Measurements from ENCODE around the gene CXCR2. TPM values are rescaled to one million over a fixed set of nuclear protein-coding genes. Genes with fewer than 3 reads are reported as not detected.

CXCR2 gene
- total and polyA plus RNA-seq, 4 donors = 0.47 to 1.8 (median 0.97) TPM

DNA sequence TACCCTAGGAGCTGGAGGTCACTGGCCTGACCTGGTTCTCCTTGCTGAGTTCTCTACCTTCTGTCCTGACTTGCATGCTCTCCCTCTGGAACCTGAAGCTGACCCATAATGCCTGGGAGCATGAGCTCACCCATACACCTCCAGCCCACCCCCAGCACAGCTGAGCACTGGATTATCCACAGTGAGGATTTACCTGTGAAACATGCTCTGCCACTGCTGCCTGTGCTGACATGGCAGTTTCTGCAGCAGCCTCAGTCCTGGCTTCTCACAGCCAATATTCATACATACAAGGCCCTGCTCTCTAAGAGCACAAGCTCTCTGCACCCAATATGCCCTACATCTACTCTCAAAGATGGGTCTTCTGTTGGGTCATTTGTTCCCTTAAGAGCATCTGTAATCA is 5.0 kb downstream of the CXCR2 start:
- no peak overlapping the region for H3K4me3 ChIP-seq (ENCODE audit: low read depth in 1 of 3, low read length in 3 of 3)
- no peak for TF ChIP-seq SP1 (IDR thresholded peaks at IDR 0.05)
- no peak for TF ChIP-seq RAD21 (IDR thresholded peaks at IDR 0.05)
- TF ChIP-seq FOXA1 (IDR thresholded peaks at IDR 0.05) = no peak
- TF ChIP-seq, protein P1, sequence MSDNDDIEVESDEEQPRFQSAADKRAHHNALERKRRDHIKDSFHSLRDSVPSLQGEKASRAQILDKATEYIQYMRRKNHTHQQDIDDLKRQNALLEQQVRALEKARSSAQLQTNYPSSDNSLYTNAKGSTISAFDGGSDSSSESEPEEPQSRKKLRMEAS (IDR thresholded peaks at IDR 0.05) = no peak
- no peak for TF ChIP-seq RXRA (IDR thresholded peaks at IDR 0.05)
- TF ChIP-seq, protein P2, sequence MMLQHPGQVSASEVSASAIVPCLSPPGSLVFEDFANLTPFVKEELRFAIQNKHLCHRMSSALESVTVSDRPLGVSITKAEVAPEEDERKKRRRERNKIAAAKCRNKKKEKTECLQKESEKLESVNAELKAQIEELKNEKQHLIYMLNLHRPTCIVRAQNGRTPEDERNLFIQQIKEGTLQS (IDR thresholded peaks at IDR 0.05) = no peak
- no peak for TF ChIP-seq HNF4A (conservative IDR thresholded peaks at IDR 0.05)
- TF ChIP-seq HNF4G (IDR thresholded peaks at IDR 0.05) = no peak
- no peak for TF ChIP-seq EGR1 (IDR thresholded peaks at IDR 0.05; ENCODE audit: low read depth in 2 of 2)
- TF ChIP-seq, protein P3, sequence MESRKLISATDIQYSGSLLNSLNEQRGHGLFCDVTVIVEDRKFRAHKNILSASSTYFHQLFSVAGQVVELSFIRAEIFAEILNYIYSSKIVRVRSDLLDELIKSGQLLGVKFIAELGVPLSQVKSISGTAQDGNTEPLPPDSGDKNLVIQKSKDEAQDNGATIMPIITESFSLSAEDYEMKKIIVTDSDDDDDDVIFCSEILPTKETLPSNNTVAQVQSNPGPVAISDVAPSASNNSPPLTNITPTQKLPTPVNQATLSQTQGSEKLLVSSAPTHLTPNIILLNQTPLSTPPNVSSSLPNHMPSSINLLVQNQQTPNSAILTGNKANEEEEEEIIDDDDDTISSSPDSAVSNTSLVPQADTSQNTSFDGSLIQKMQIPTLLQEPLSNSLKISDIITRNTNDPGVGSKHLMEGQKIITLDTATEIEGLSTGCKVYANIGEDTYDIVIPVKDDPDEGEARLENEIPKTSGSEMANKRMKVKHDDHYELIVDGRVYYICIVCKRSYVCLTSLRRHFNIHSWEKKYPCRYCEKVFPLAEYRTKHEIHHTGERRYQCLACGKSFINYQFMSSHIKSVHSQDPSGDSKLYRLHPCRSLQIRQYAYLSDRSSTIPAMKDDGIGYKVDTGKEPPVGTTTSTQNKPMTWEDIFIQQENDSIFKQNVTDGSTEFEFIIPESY (IDR thresholded peaks at IDR 0.05) = no peak
- no peaks in the 10 kb centered on the region for H3K36me3 ChIP-seq (ENCODE audit: control insufficient read depth in 4 of 4, insufficient read depth in 3 of 4, low read depth in 1 of 4, low read length in 3 of 4)
- no peak overlapping the region for H3K9ac ChIP-seq (ENCODE audit: low read depth in 1 of 2, low read length in 2 of 2)
- no peaks in the 10 kb centered on the region for H3K9me3 ChIP-seq (ENCODE audit: control insufficient read depth in 4 of 4, low read length in 3 of 4)
- H3K4me1 ChIP-seq (ENCODE audit: control insufficient read depth in 4 of 4, insufficient read depth in 4 of 4, low read length in 3 of 4) = no peaks in the 10 kb centered on the region
- peaks cover 0 to 4% (median 0%) of the 10 kb centered on the region in 4 donors for H3K27me3 ChIP-seq (ENCODE audit: control insufficient read depth in 4 of 4, insufficient read depth in 4 of 4, low read length in 3 of 4)
- no peak overlapping the region for H3K27ac ChIP-seq (ENCODE audit: low read depth in 1 of 2, low read length in 2 of 2)
- DNase-seq (ENCODE audit: low spot score) = no peak

DNA sequence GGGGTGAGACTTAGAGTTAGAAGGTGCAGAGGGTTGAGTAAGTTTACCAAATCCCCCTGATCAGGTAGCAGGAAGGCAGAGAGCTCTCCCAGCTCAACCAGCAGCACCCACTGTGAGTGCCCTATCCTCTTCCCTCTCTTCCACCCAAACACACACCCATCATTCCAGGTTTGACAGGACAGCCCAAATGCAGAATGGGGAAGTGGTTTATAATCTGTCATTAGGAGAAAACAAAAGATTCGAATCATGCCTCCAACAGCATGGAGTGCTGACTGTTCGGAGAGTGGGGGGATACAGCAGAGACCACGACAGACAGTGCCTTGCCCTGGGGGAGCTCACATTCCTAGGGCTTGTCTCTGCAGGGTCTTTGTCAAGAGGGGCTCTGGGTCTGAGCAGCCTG is 11.7 kb downstream of the CXCR2 start:
- no peak for DNase-seq (ENCODE audit: low spot score)
- peaks cover 0 to 16% (median 0%) of the 10 kb centered on the region in 4 donors for H3K27me3 ChIP-seq (ENCODE audit: control insufficient read depth in 4 of 4, insufficient read depth in 4 of 4, low read length in 3 of 4)
- 61% methylated on average over 3 of the region's 3 CpGs for WGBS
- H3K9ac ChIP-seq (ENCODE audit: low read depth in 1 of 2, low read length in 2 of 2) = no peak overlapping the region
- TF ChIP-seq TAF1 (conservative IDR thresholded peaks at IDR 0.05) (no peak), NR2F2 (IDR thresholded peaks at IDR 0.05) (no peak), GABPA (IDR thresholded peaks at IDR 0.05 in 1 of 2, conservative IDR thresholded peaks at IDR 0.05 in 1 of 2) (no peak)
- no peak overlapping the region for H3K27ac ChIP-seq (ENCODE audit: low read depth in 1 of 2, low read length in 2 of 2)
- H3K4me1 ChIP-seq (ENCODE audit: control insufficient read depth in 4 of 4, insufficient read depth in 4 of 4, low read length in 3 of 4) = no peaks in the 10 kb centered on the region
- H3K4me3 ChIP-seq (ENCODE audit: low read depth in 1 of 3, low read length in 3 of 3) = no peak overlapping the region
- no peaks in the 10 kb centered on the region for H3K36me3 ChIP-seq (ENCODE audit: control insufficient read depth in 4 of 4, insufficient read depth in 3 of 4, low read depth in 1 of 4, low read length in 3 of 4)
- no peaks in the 10 kb centered on the region for H3K9me3 ChIP-seq (ENCODE audit: control insufficient read depth in 4 of 4, low read length in 3 of 4)

DNA sequence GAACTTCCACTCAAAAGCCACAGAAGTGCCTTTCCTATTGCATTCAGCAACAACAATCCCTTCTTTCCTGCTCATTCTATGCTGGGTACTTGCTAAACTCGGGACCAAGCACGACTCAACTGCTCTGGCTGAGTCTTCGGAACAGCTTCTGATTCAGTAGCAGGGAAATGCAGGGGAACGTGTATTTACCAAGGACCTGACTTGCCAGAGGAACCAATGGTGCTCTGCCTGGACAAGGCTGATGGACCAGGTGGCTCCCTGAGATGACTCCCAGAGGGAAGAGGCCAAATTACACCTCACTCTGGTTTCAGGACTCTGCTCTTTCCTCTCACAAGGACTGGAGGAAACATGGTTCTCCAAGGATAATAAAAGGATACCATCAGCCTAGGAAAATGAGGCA is 12.2 kb downstream of the CXCR2 start:
- WGBS = 70% methylated on average over 4 of the region's 4 CpGs
- TF ChIP-seq RAD21 (IDR thresholded peaks at IDR 0.05) = no peak
- no peak for TF ChIP-seq FOXA1 (IDR thresholded peaks at IDR 0.05)
- TF ChIP-seq, protein P4, sequence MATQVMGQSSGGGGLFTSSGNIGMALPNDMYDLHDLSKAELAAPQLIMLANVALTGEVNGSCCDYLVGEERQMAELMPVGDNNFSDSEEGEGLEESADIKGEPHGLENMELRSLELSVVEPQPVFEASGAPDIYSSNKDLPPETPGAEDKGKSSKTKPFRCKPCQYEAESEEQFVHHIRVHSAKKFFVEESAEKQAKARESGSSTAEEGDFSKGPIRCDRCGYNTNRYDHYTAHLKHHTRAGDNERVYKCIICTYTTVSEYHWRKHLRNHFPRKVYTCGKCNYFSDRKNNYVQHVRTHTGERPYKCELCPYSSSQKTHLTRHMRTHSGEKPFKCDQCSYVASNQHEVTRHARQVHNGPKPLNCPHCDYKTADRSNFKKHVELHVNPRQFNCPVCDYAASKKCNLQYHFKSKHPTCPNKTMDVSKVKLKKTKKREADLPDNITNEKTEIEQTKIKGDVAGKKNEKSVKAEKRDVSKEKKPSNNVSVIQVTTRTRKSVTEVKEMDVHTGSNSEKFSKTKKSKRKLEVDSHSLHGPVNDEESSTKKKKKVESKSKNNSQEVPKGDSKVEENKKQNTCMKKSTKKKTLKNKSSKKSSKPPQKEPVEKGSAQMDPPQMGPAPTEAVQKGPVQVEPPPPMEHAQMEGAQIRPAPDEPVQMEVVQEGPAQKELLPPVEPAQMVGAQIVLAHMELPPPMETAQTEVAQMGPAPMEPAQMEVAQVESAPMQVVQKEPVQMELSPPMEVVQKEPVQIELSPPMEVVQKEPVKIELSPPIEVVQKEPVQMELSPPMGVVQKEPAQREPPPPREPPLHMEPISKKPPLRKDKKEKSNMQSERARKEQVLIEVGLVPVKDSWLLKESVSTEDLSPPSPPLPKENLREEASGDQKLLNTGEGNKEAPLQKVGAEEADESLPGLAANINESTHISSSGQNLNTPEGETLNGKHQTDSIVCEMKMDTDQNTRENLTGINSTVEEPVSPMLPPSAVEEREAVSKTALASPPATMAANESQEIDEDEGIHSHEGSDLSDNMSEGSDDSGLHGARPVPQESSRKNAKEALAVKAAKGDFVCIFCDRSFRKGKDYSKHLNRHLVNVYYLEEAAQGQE (IDR thresholded peaks at IDR 0.05) = no peak
- TF ChIP-seq, protein P3 (IDR thresholded peaks at IDR 0.05) = no peak
- TF ChIP-seq FOXA2 (IDR thresholded peaks at IDR 0.05) = no peak
- TF ChIP-seq HNF4G (IDR thresholded peaks at IDR 0.05) = no peak
- no peak for TF ChIP-seq NR2F2 (IDR thresholded peaks at IDR 0.05)
- TF ChIP-seq JUND (IDR thresholded peaks at IDR 0.05) = no peak
- TF ChIP-seq GABPA (IDR thresholded peaks at IDR 0.05 in 1 of 2, conservative IDR thresholded peaks at IDR 0.05 in 1 of 2) = no peak
- no peak for TF ChIP-seq YY1 (IDR thresholded peaks at IDR 0.05)
- TF ChIP-seq, protein P2 (IDR thresholded peaks at IDR 0.05) = no peak
- TF ChIP-seq TAF1 (conservative IDR thresholded peaks at IDR 0.05) = no peak
- no peak for TF ChIP-seq RXRA (IDR thresholded peaks at IDR 0.05)
- TF ChIP-seq HNF4A (conservative IDR thresholded peaks at IDR 0.05) = no peak
- TF ChIP-seq, protein P1 (IDR thresholded peaks at IDR 0.05) = no peak

More for the DNA sequence above, 12.2 kb downstream of the CXCR2 start:
- H3K27me3 ChIP-seq (ENCODE audit: control insufficient read depth in 4 of 4, insufficient read depth in 4 of 4, low read length in 3 of 4) = peaks cover 0 to 16% (median 0%) of the 10 kb centered on the region in 4 donors
- no peaks in the 10 kb centered on the region for H3K9me3 ChIP-seq (ENCODE audit: control insufficient read depth in 4 of 4, low read length in 3 of 4)
- no peak overlapping the region for H3K9ac ChIP-seq (ENCODE audit: low read depth in 1 of 2, low read length in 2 of 2)
- DNase-seq (ENCODE audit: low spot score) = no peak
- no peaks in the 10 kb centered on the region for H3K36me3 ChIP-seq (ENCODE audit: control insufficient read depth in 4 of 4, insufficient read depth in 3 of 4, low read depth in 1 of 4, low read length in 3 of 4)
- no peak overlapping the region for H3K4me3 ChIP-seq (ENCODE audit: low read depth in 1 of 3, low read length in 3 of 3)
- H3K27ac ChIP-seq (ENCODE audit: low read depth in 1 of 2, low read length in 2 of 2) = no peak overlapping the region
- no peaks in the 10 kb centered on the region for H3K4me1 ChIP-seq (ENCODE audit: control insufficient read depth in 4 of 4, insufficient read depth in 4 of 4, low read length in 3 of 4)
